GM12865 (cell line): Measurements from ENCODE around the gene MAPK7.

Experiments
- DNase-seq: peaks from one replicate; pipeline ENCODE4 v3.0.0; 2010; ENCODE audit warnings: low read depth
- H3K4me3 ChIP-seq: 2 replicates; pipeline ENCODE4 v1.5.1; 2011; ENCODE audit warnings: mild to moderate bottlenecking, low read depth, low read length, control low read depth
- TF ChIP-seq, protein P1 (sequence below): IDR thresholded peaks from 2 replicates; pipeline ENCODE4 v1.5.1; 2011; ENCODE audit warnings: low read length, control low read depth, low read depth, inconsistent platforms; ENCODE audit not compliant: insufficient read depth; ENCODE audit errors: missing control alignments

MAPK7 gene

DNA sequence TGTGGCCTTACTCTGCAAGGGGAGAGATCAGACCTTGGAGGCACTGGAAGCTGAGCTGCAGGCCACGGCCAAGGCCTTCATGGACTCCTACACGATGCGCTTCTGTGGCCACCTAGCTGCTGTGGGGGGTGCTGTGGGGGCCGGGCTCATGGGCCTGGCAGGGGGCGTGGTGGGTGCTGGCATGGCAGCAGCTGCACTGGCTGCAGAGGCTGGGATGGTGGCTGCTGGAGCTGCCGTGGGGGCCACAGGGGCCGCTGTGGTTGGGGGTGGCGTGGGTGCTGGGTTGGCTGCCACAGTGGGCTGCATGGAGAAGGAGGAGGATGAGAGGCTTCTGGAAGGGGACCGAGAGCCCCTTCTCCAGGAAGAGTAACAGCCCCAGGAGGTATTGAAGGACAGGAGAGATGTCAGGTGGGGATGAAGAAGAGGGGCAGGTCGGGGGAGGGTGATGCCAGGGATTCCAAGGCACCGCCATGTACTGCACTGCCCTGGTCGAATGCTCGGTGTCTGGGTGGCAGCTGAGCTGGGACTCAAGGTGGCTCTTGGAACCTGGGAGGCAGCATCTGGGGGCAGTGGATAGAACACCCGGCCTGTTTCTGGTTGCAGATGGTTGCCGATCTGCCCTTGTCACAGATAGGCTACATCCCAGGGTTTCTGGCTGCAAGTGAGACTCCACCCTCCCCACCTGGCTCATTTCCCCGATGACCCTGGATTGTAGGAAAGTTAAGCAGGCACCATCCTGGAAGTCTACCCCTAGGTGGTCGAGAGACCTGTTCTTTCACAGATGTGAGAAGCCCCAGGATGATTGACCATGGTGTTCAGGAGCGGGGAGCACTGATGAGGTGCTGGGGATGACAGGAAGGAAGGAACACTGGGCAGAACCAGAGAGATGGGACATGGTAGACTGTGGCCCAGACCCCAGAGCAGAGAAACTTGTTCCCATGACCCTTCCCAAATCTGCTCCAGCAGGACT lies 37.8 kb downstream of the MAPK7 start:
- H3K4me3 ChIP-seq: no peak overlapping the region
- TF ChIP-seq, protein P1, sequence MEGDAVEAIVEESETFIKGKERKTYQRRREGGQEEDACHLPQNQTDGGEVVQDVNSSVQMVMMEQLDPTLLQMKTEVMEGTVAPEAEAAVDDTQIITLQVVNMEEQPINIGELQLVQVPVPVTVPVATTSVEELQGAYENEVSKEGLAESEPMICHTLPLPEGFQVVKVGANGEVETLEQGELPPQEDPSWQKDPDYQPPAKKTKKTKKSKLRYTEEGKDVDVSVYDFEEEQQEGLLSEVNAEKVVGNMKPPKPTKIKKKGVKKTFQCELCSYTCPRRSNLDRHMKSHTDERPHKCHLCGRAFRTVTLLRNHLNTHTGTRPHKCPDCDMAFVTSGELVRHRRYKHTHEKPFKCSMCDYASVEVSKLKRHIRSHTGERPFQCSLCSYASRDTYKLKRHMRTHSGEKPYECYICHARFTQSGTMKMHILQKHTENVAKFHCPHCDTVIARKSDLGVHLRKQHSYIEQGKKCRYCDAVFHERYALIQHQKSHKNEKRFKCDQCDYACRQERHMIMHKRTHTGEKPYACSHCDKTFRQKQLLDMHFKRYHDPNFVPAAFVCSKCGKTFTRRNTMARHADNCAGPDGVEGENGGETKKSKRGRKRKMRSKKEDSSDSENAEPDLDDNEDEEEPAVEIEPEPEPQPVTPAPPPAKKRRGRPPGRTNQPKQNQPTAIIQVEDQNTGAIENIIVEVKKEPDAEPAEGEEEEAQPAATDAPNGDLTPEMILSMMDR: no peak
- DNase-seq: no peak

DNA sequence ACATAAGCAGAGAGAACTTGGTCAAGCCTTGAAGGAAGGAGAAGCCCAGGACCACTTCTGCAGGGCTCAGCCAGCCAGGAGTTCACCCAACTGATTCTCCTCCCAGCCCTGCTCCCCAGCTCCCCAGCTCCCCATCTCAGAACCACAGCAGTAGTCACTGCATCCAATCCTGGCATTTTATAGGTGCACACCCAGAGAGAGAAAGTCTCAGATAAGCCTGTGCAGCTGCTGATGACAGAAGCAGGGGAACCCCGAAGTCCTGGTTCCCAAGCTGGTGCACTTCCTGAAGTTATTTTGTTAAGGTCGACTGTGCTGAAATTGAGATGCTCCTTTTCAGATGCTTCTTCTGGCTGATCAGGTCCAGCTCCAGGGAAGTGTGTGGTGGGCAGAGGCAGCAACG lies 39.3 kb downstream of the MAPK7 start:
- TF ChIP-seq, protein P1: no peak
- no peak for DNase-seq

DNA sequence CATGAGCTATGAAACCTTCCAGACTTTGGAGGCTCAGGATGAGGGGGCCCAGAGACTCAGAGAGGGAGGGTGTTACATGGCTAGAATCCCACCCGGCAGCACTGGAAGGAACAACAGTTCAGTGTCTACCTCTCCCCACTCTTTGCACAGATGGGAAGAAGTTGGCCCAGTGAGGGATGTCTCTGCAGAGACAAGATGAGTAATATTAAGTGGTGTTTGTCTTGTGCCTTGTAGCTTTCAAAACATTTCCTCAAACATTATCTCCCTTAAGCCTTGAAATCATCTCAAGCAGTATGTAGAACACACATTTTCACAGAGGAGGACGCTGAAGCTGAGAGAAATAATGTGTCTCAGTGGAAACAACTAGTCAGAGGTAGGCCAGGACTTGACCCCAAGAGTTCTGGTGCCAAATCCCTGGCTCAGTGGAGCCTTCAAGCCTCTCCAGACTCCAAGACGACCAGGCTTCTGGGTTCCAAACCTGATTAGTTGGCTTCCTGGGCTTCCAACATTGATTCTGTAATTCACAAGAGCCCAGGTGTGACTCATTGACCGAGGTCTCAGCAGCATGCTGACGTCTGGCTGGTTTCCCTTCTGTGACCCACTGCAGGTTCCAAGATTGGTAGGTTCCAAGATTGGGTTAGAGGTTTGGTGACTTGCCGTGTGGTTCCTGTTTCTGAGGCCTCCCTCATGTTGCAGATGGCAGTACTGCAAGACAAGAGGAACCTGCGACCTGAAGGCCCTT lies 40.1 kb downstream of the MAPK7 start:
- no peak overlapping the region for H3K4me3 ChIP-seq
- peak; percentile 30 for DNase-seq
- TF ChIP-seq, protein P1: no peak

More for the DNA sequence above, 39.3 kb downstream of the MAPK7 start:
- H3K4me3 ChIP-seq: no peak overlapping the region

DNA sequence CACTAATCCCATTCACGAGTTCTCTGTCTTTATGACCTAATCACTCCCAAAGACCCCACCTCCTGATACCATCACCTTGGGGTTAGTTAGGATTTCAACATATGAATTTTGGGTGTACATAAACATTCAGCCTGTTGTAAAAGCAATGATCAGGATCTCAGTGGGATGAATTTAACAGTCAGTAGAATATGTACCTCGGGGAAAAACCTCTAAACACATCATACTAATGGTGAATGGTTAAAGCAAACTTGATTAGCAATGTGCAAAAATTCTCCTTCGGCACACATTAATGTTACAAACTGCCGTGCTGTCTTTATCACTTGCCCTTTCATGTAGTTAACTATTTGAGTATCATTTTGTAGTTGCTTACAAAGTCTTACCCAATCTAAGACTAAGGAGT lies 42.9 kb downstream of the MAPK7 start:
- H3K4me3 ChIP-seq: no peak overlapping the region
- DNase-seq: no peak
- TF ChIP-seq, protein P1: no peak

DNA sequence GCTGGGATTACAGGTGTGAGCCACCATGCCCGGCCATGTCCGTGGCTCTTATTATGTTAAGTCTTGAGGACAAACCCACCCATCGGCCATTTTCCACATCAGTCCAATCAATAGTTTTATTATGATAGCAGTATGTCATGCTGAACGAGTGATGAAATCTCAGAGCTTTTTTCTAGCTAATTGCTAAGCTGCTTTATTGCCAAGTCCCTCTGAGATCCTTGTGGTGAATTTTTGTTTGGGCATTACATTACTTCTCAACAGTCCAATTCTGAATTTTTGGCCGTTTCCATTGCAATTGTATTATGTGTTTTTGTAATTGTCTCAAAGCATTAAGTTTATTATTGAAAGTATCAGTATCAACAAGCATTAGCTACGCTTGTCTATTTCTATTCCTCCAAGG lies 43.6 kb downstream of the MAPK7 start:
- no peak for DNase-seq
- H3K4me3 ChIP-seq: no peak overlapping the region
- TF ChIP-seq, protein P1: no peak

DNA sequence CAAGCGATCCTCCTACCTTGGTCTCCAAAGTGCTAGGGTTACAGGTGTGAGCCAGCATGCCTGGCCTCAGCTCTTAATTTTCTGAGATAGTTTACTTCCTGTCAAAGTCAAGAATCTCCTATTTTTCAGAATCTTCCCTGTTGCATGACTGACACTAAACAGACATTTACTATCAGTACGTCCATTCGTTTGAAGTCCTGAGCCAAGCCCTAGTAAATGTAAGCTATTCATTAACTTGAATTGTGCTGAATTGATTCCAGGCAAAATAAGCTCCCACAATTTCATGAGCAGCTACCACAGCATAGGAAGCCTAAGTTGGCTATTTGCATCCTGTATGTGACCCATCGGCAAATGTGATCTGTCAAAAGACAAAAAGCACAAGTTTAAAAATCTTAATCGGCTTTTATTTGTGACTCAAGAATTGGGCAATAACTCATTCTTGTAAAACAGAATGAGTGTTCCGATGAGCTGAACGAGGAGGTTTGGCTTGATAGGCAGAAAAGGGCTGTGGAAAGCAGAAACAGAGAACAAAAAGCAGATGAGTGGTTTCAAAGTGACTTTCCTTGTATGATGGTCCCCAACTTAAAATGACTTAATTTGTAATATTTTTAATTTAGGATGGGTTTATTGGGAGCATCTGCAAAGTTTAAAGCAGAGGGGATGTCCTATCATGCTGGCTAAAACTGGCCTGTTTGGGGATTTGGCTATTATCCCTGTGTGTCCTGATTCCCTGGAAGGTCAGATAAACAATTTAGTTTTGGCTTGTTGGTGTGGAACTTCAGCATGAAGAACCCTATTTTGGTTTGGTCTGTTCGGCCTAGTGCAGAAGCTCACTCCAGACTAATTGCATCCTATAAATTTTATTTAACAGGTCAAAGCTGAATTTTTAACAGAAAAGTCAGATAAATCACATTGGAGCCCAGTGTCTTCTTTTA lies 46.9 kb downstream of the MAPK7 start:
- TF ChIP-seq, protein P1: no peak
- DNase-seq: no peak
- H3K4me3 ChIP-seq: no peak overlapping the region
